BE2C (cell line): ENCODE measurements around the gene PIK3R5.
"Not testable (repeated sequence)": the region's sequence is repeated elsewhere in the genome, so short reads cannot be mapped to it uniquely, and the experiment has no call there.

Experiments used
- DNase-seq: peaks from one replicate; pipeline ENCODE4 v3.0.0-alpha.2; 2020
- H3K27me3 ChIP-seq: fragments of 250-450 bp; sonication (Bioruptor Pico); 2 replicates; pipeline ENCODE4 v1.5.1; 2020; ENCODE audit warnings: mild to moderate bottlenecking
- H3K36me3 ChIP-seq: fragments of 250-450 bp; sonication (Bioruptor Pico); 2 replicates; pipeline ENCODE4 v1.5.1; 2020; ENCODE audit warnings: mild to moderate bottlenecking
- H3K4me1 ChIP-seq: fragments of 250-450 bp; sonication (Bioruptor Pico); 2 replicates; pipeline ENCODE4 v1.5.1; 2020
- H3K4me3 ChIP-seq: 2 replicates; pipeline ENCODE4 v1.5.1; 2011; ENCODE audit warnings: low read depth, low read length
- H3K9me3 ChIP-seq: fragments of 250-450 bp; sonication (Bioruptor Pico); 2 replicates; pipeline ENCODE4 v1.5.1; 2020
- CTCF ChIP-seq: IDR thresholded peaks from 2 replicates; pipeline ENCODE4 v1.5.1; 2012; ENCODE audit warnings: mild to moderate bottlenecking, low read depth, low read length

PIK3R5 gene

DNA sequence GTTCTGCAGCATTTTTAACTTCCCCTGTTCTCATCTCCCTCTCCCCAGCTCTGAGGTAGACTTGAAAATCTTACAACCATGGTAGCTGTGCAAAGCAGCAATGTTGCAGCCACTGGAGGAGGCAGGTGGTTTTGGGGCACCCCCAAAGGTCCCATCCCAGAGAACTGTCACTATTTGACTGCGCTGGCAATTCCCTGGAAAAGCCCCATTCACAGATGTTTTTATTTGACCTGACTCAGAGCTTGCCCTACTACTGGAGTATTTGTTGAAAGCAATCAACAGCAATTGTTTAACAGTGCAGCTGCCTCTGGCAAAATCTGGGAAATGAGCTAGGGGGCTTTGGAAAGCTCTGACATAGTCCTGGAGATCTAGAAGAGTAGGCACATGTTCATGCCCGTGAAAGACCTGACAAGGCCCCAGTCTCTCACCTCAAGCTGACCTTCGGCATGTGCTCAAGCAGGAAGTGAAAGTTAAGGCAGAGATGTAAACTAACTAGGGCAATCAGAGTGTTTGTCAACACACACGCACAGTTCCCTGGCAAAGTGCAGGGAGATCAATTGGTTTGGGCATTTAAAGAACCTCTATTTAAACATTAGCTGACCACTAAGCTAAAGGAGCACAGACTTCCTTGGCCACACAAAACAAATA is 19.7 kb upstream of the PIK3R5 start:
- Histone ChIP-seq H3K36me3 (no peaks in the 10 kb centered on the region), H3K27me3 (no peaks in the 10 kb centered on the region), H3K4me3 (no peak overlapping the region), H3K4me1 (no peaks in the 10 kb centered on the region), H3K9me3 (no peaks in the 10 kb centered on the region)
- no peak for DNase-seq
- no peak for TF ChIP-seq CTCF

DNA sequence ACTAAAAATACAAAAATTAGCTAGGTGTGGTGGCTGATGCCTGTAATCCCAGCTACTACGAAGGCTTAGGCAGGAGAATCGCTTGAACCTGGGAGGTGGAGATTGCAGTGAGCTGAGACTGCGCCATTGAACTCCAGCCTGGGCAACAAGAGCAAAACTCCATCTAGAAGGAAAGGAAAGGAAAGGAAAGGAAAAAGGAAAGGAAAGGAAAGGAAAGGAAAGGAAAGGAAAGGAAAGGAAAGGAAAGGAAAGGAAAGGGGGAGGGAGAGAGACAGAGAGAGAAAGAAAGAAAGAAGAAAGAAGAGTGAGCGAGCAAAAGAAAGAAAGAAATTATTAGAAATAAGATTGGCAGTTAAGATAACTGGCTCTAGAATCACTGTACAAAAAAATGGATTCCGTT is 18.7 kb upstream of the PIK3R5 start:
- not testable (repeated sequence) for H3K27me3 ChIP-seq, H3K36me3 ChIP-seq, H3K4me1 ChIP-seq, DNase-seq, H3K4me3 ChIP-seq, H3K9me3 ChIP-seq

- H3K4me1 ChIP-seq: no peaks in the 10 kb centered on the region
- H3K4me3 ChIP-seq: no peak overlapping the region
- H3K27me3 ChIP-seq: no peaks in the 10 kb centered on the region
- DNase-seq: no peak
- no peak for TF ChIP-seq CTCF
- no peaks in the 10 kb centered on the region for H3K36me3 ChIP-seq
- H3K9me3 ChIP-seq: no peaks in the 10 kb centered on the region
These were observed 15.9 kb upstream of the PIK3R5 start for GRCh38 chr17:8981443-8981842.

- H3K4me1 ChIP-seq: no peaks in the 10 kb centered on the region
- no peaks in the 10 kb centered on the region for H3K36me3 ChIP-seq
- H3K9me3 ChIP-seq: no peaks in the 10 kb centered on the region
- no peak overlapping the region for H3K4me3 ChIP-seq
- H3K27me3 ChIP-seq: no peaks in the 10 kb centered on the region
- no peak for TF ChIP-seq CTCF
- no peak for DNase-seq
These were observed 14.2 kb upstream of the PIK3R5 start for GRCh38 chr17:8979715-8980114.

DNA sequence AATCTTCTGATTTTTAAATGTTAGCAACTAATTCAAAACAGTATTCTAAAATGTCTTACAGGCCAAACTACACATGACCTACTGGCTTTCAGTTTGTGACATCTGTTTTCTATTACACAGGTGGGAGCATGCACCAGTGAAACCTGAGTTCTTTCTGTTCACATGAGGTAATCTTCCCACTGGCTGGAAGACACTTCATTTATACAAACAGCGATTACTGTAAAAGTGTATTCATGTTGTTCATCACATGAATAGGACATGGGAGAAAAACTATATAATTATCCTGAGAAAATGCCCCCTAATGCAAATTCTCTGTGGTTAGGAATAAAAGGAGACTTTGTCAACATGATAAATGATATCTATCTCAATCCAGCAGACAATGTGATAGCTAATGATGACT is 11.1 kb upstream of the PIK3R5 start:
- Histone ChIP-seq H3K27me3 (no peaks in the 10 kb centered on the region), H3K9me3 (no peaks in the 10 kb centered on the region), H3K4me3 (no peak overlapping the region), H3K4me1 (no peaks in the 10 kb centered on the region), H3K36me3 (no peaks in the 10 kb centered on the region)
- no peak for TF ChIP-seq CTCF
- DNase-seq: no peak

DNA sequence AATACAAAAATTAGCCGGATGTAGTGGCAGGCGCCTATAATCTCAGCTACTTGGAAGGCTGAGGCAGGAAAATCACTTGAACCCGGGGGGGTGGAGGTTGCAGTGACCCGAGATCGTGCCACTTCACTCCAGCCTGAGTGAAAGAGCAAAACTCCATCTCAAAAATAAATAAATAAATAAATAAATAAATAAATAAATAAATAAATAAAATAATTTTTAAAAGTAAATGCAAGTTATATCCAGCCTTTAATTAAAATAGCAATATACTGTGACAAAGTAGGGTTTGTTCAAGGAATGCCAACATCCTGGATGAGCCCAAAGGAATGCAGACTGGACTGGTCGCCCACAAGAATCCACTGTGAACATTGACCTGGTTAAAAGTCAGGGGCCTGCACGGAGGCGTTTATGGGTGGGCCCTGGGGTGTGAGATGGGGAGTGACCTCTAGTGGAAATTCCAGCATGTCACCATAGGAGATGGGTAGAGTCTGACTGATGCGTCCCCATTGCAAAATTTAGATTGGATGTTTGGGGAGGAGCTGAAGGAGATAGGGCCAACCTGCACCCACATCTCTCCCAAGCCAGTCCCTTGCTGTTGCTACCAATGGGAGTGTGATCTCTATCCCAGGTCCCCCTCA is 9.7 kb upstream of the PIK3R5 start:
- no peaks in the 10 kb centered on the region for H3K9me3 ChIP-seq
- no peak for TF ChIP-seq CTCF
- no peak for DNase-seq
- H3K27me3 ChIP-seq: no peaks in the 10 kb centered on the region
- no peaks in the 10 kb centered on the region for H3K4me1 ChIP-seq
- H3K4me3 ChIP-seq: no peak overlapping the region
- H3K36me3 ChIP-seq: no peaks in the 10 kb centered on the region

DNA sequence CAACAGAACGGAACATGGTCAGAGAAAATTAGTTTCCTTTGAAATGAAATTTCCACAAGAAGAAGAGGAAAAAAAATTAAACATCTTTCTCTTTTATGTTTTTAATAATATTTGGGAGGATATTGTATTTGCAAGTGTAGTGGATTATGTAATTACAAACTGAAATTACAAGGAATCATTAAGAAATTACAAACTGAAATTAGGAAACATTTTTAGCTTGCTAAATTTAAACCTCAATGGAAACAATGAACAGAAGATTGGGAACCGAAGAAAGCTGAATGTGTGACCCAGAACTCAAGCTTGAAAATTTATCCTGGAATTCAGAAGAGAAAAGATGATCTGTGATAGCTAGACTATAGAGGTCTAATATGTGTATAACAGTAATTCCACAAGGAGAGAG is 4.4 kb upstream of the PIK3R5 start:
- Histone ChIP-seq H3K27me3 (no peaks in the 10 kb centered on the region), H3K4me1 (no peaks in the 10 kb centered on the region), H3K36me3 (no peaks in the 10 kb centered on the region), H3K9me3 (no peaks in the 10 kb centered on the region), H3K4me3 (no peak overlapping the region)
- TF ChIP-seq CTCF: no peak
- DNase-seq: no peak
